K562 (cell line): Measurements from ENCODE around the gene UBASH3A. TPM values are rescaled to one million over a fixed set of nuclear protein-coding genes. Genes with fewer than 3 reads are reported as not detected.
A peak's percentile ranks its signal among the peaks of the same experiment; 100 is the strongest.

ENCODE experiments used
- BMI1 ChIP-seq: fragments of 150-350 bp; IDR thresholded peaks from 2 replicates; pipeline ENCODE4 v1.6.1; 2014; ENCODE audit warnings: low read length
- BRF1 ChIP-seq: IDR thresholded peaks from 3 replicates; pipeline ENCODE4 v1.6.1; 2011; ENCODE audit warnings: borderline replicate concordance, mild to moderate bottlenecking; ENCODE audit not compliant: insufficient read length; ENCODE audit errors: extremely low read depth
- CREBBP ChIP-seq: IDR thresholded peaks from one replicate; pipeline ENCODE4 v1.6.1; 2012; ENCODE audit warnings: low read depth, mild to moderate bottlenecking, control low read depth, inconsistent platforms, low read length
- CREM ChIP-seq: IDR thresholded peaks from 2 replicates; pipeline ENCODE4 v1.6.1; 2014; ENCODE audit warnings: antibody characterized with exemption, low read depth
- ELF1 ChIP-seq: fragments of 200-800 bp; sonication (Bioruptor generic); IDR thresholded peaks from 2 replicates; pipeline ENCODE4 v1.6.1; 2016; ENCODE audit warnings: missing genetic modification characterization, missing compliant biosample characterization
- ELF4 ChIP-seq: fragments of 450-650 bp; formaldehyde crosslinking; IDR thresholded peaks from 2 replicates; pipeline ENCODE4 v1.4.0; 2022; ENCODE audit warnings: missing genetic modification characterization
- HOXB6 ChIP-seq: fragments of 250-450 bp; sonication (Bioruptor Pico); IDR thresholded peaks from 2 replicates; pipeline ENCODE4 v1.5.1; 2022; ENCODE audit warnings: mild to moderate bottlenecking, borderline replicate concordance
- KLF13 ChIP-seq: fragments of 450-650 bp; IDR thresholded peaks from 2 replicates; pipeline ENCODE4 v1.6.1; 2016; ENCODE audit warnings: missing genetic modification characterization, low read depth, mild to moderate bottlenecking, missing compliant biosample characterization, moderate library complexity, borderline replicate concordance
- MAFK ChIP-seq: IDR thresholded peaks from 2 replicates; pipeline ENCODE4 v1.6.1; 2011; ENCODE audit warnings: low read length, improper control_type of control experiment
- MTA3 ChIP-seq: fragments of 450-650 bp; formaldehyde crosslinking; IDR thresholded peaks from 2 replicates; pipeline ENCODE4 v1.6.1; 2017; ENCODE audit warnings: mild to moderate bottlenecking, borderline replicate concordance
- NCOR1 ChIP-seq: fragments of 450-650 bp; IDR thresholded peaks from 2 replicates; pipeline ENCODE4 v1.6.1; 2016; ENCODE audit warnings: mild to moderate bottlenecking, moderate library complexity
- NUFIP1 ChIP-seq: fragments of 450-650 bp; IDR thresholded peaks from 2 replicates; pipeline ENCODE4 v1.6.1; 2018; ENCODE audit not compliant: partially characterized antibody
- RAD51 ChIP-seq: fragments of 450-650 bp; IDR thresholded peaks from 2 replicates; pipeline ENCODE4 v1.7.1; 2016; ENCODE audit warnings: low read depth, mild to moderate bottlenecking, borderline replicate concordance
- RBM14 ChIP-seq: fragments of 200-400 bp; formaldehyde crosslinking; IDR thresholded peaks from 2 replicates; pipeline ENCODE4 v1.6.1; 2018; ENCODE audit warnings: low read depth, mild to moderate bottlenecking, low read length, moderate library complexity, borderline replicate concordance; ENCODE audit not compliant: insufficient read depth
- RBM22 ChIP-seq: fragments of 200-400 bp; formaldehyde crosslinking; IDR thresholded peaks from 2 replicates; pipeline ENCODE4 v1.6.1; 2018; ENCODE audit warnings: low read length, low read depth; ENCODE audit not compliant: poor library complexity, severe bottlenecking
- SRF ChIP-seq, 2 experiments: fragments of 250-450, 450-650 bp in 1 of 2; sonication (Bioruptor Pico) in 1 of 2; sonication (generic) in 1 of 2; formaldehyde crosslinking; IDR thresholded peaks; 2 replicates each; pipeline versions ENCODE4 v1.5.0 to v1.5.1; 2020 to 2022; ENCODE audit warnings: mild to moderate bottlenecking in 1 of 2, missing genetic modification reagents in 1 of 2
- XRCC4 ChIP-seq: IDR thresholded peaks from one replicate; pipeline ENCODE4 v1.6.1; 2011; ENCODE audit not compliant: insufficient read depth, insufficient read length; ENCODE audit errors: extremely low read depth
- polyA plus RNA-seq, 8 experiments: library from polyadenylated mRNA; depleted of rRNA in 4 of 8; stranded (reverse) in 5 of 8; unstranded in 3 of 8; fragments of >200 nt; fragmentation: Nextera tagmentation in 2 of 8; fragmentation: Illumina TruSeq in 1 of 8; extraction: Ambion mirVana in 2 of 8; extraction: Trizol in 1 of 8; gene quantifications; 2 replicates each; pipeline versions ENCODE4 v1.2.1 to v1.2.3, GENCODE V29; 2011 to 2014; ENCODE audit warnings: inconsistent platforms in 1 of 8, missing spikeins in 1 of 8
- total RNA-seq, 7 experiments: library from RNA; depleted of rRNA in 6 of 7; stranded (reverse); fragments of >200 nt in 6 of 7; fragmentation: Illumina TruSeq in 2 of 7; extraction: Trizol in 2 of 7; gene quantifications; 2 replicates each; pipeline versions ENCODE4 v1.2.1 to v1.2.3, GENCODE V29; 2011 to 2021; ENCODE audit warnings: low replicate concordance in 1 of 7
- TF ChIP-seq, protein P1 (sequence below): fragments of 450-650 bp; IDR thresholded peaks from 2 replicates; pipeline ENCODE4 v1.6.1; 2018; ENCODE audit not compliant: partially characterized antibody
- TF ChIP-seq, protein P2 (sequence below): fragments of 200-400 bp; formaldehyde crosslinking; IDR thresholded peaks from 2 replicates; pipeline ENCODE4 v1.6.1; 2017; ENCODE audit warnings: mild to moderate bottlenecking, low read depth, low read length, moderate library complexity
- TF ChIP-seq, protein P3 (sequence below), 2 experiments: fragments of 450-650 bp; conservative IDR thresholded peaks; 2 replicates each; pipeline ENCODE4 v1.6.1; 2017; ENCODE audit warnings: mild to moderate bottlenecking in 2 of 2, moderate library complexity in 2 of 2

UBASH3A gene
- total and polyA plus RNA-seq, 9 of the 15 experiments (the other 6 are each of a cell fraction or from before 2014, with no cell fraction given), result 0.23 to 1.8 (median 1.1) TPM

DNA sequence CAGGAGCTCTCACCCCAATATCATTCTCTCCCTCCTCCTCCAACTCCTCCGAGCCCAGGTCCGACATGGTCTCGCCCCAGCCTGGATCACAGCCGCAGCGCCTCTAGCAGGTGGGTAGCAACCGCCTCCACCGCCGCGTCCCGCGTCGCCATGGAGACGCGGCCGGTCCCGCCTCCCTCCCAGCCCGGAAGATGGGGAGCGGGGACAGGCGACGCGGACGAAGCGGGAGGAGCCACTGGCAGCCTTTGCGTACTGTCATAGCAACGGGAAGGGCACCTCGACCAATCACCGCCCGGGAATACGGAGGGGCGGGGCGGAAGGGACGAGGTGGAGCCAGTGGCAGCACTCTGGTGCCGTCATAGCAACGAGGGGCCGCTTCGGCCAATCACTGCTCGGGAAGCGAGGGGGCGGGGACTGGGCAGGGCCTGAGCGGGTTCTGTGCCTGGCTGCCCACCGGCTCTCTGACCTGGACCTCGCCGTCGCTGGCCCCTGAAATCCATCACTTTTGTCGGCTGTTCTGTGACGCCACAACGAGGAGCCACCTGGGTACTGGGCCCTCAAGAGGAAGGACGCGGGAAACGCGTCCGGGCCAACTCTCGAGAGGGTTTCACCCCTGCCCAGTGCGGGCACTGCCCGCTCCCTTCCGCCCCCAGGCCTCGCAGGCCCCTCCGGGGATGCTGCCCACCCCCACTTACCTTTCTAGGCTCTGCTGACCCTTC, 92.6 kb downstream of the UBASH3A start, which contains the start of gene RSPH1 (continued):
- TF ChIP-seq, protein P1, sequence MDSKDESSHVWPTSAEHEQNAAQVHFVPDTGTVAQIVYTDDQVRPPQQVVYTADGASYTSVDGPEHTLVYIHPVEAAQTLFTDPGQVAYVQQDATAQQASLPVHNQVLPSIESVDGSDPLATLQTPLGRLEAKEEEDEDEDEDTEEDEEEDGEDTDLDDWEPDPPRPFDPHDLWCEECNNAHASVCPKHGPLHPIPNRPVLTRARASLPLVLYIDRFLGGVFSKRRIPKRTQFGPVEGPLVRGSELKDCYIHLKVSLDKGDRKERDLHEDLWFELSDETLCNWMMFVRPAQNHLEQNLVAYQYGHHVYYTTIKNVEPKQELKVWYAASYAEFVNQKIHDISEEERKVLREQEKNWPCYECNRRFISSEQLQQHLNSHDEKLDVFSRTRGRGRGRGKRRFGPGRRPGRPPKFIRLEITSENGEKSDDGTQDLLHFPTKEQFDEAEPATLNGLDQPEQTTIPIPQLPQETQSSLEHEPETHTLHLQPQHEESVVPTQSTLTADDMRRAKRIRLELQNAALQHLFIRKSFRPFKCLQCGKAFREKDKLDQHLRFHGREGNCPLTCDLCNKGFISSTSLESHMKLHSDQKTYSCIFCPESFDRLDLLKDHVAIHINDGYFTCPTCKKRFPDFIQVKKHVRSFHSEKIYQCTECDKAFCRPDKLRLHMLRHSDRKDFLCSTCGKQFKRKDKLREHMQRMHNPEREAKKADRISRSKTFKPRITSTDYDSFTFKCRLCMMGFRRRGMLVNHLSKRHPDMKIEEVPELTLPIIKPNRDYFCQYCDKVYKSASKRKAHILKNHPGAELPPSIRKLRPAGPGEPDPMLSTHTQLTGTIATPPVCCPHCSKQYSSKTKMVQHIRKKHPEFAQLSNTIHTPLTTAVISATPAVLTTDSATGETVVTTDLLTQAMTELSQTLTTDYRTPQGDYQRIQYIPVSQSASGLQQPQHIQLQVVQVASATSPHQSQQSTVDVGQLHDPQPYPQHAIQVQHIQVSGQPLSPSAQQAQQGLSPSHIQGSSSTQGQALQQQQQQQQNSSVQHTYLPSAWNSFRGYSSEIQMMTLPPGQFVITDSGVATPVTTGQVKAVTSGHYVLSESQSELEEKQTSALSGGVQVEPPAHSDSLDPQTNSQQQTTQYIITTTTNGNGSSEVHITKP, result peak; percentile 29
- TF ChIP-seq HOXB6 (CRISPR knock-in tag), result no peak
- peak in 1 of 2 experiments; percentile 85; a peak in 2 of 4 replicates for TF ChIP-seq SRF (CRISPR knock-in tag; IDR thresholded peaks at IDR 0.05)
- 0 out of 2 replicates have a peak, but pooled peaks have one; percentile 12 for TF ChIP-seq KLF13 (tag)
- TF ChIP-seq, protein P2, sequence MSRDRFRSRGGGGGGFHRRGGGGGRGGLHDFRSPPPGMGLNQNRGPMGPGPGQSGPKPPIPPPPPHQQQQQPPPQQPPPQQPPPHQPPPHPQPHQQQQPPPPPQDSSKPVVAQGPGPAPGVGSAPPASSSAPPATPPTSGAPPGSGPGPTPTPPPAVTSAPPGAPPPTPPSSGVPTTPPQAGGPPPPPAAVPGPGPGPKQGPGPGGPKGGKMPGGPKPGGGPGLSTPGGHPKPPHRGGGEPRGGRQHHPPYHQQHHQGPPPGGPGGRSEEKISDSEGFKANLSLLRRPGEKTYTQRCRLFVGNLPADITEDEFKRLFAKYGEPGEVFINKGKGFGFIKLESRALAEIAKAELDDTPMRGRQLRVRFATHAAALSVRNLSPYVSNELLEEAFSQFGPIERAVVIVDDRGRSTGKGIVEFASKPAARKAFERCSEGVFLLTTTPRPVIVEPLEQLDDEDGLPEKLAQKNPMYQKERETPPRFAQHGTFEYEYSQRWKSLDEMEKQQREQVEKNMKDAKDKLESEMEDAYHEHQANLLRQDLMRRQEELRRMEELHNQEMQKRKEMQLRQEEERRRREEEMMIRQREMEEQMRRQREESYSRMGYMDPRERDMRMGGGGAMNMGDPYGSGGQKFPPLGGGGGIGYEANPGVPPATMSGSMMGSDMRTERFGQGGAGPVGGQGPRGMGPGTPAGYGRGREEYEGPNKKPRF, result no peak
- TF ChIP-seq, protein P3, sequence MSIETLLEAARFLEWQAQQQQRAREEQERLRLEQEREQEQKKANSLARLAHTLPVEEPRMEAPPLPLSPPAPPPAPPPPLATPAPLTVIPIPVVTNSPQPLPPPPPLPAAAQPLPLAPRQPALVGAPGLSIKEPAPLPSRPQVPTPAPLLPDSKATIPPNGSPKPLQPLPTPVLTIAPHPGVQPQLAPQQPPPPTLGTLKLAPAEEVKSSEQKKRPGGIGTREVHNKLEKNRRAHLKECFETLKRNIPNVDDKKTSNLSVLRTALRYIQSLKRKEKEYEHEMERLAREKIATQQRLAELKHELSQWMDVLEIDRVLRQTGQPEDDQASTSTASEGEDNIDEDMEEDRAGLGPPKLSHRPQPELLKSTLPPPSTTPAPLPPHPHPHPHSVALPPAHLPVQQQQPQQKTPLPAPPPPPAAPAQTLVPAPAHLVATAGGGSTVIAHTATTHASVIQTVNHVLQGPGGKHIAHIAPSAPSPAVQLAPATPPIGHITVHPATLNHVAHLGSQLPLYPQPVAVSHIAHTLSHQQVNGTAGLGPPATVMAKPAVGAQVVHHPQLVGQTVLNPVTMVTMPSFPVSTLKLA (conservative IDR thresholded peaks at IDR 0.05), result peak in 1 of 2 experiments; percentile 52; a peak in 2 of 4 replicates
- no peak; the same call in 1 of the 2 replicates for TF ChIP-seq MAFK
- peak; percentile 12; the same call in 1 of the 2 replicates for TF ChIP-seq MTA3
- TF ChIP-seq RBM22, result peak; percentile 100
- TF ChIP-seq NCOR1, result no peak
- no peak for TF ChIP-seq XRCC4
- no peak for TF ChIP-seq NUFIP1
- peak; percentile 99 for TF ChIP-seq BMI1
- TF ChIP-seq RAD51, result no peak
- peak; percentile 91 for TF ChIP-seq ELF1 (tag)
- peak; percentile 88 for TF ChIP-seq CREM
- no peak for TF ChIP-seq BRF1
- peak; percentile 38 for TF ChIP-seq CREBBP
- no peak for TF ChIP-seq RBM14
- peak; percentile 83; the same call in 1 of the 2 replicates for TF ChIP-seq ELF4 (CRISPR knock-in tag)
